ENCODE results near the gene NHS. TPM values are rescaled to one million over a fixed set of nuclear protein-coding genes. Genes with fewer than 3 reads are reported as not detected.

The NHS gene
- polyA plus RNA-seq, 1 donor (not counting 4 experiments of a cell fraction or from before 2014, with no cell fraction given), result 5.4 TPM

DNA sequence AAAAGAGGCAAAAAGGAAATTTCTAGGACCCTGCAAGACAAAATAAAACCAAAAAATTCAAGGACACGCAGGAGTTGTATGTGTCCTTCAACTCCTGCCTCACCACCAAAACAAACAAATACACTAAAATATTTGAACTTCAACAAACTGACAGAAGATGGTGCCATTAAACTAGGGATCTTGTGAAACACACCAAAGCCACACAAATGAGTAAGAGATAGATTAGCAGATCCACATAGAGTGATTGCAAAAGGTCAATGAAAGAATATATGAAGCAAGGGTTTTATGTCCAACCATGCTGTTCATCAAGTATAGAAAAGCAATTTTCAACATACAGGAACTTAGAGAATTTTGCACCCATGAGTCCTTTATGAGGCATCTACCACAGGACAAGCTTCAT lies 322.2 kb downstream of the NHS start:
- no peak for FAIRE-seq
- Histone ChIP-seq H3K9me3 (ENCODE audit: control insufficient read depth, low read depth, low read length) (no peaks in the 10 kb centered on the region), H3K27ac (ENCODE audit: control insufficient read depth, insufficient read depth, low read length) (no peak overlapping the region), H3K4me1 (ENCODE audit: control insufficient read depth, extremely low read depth, insufficient read depth, low read length) (peaks cover 1% of the 10 kb centered on the region), H3K4me3 (ENCODE audit: control insufficient read depth in 2 of 3, extremely low read depth in 1 of 3, insufficient read depth in 2 of 3, low read depth in 1 of 3, low read length in 3 of 3) (no peak overlapping the region), H3K9ac (ENCODE audit: control insufficient read depth, extremely low read depth, insufficient read depth, low read length) (no peak overlapping the region), H4K20me1 (ENCODE audit: control insufficient read depth, extremely low read depth, insufficient read depth, low read length) (no peaks in the 10 kb centered on the region), H3K79me2 (ENCODE audit: control insufficient read depth, insufficient read depth, low read length) (no peaks in the 10 kb centered on the region), H2AFZ (ENCODE audit: control insufficient read depth, low read length) (no peak overlapping the region), H3K27me3 (ENCODE audit: control insufficient read depth, extremely low read depth, insufficient read depth, low read length) (no peaks in the 10 kb centered on the region), H3K9me1 (ENCODE audit: control insufficient read depth, extremely low read depth, insufficient read depth, low read length) (no peaks in the 10 kb centered on the region), H3K4me2 (ENCODE audit: control insufficient read depth, extremely low read depth, insufficient read depth, low read depth, low read length) (no peak overlapping the region), H3K36me3 (ENCODE audit: control insufficient read depth in 2 of 2, extremely low read depth in 1 of 2, insufficient read depth in 2 of 2, low read length in 2 of 2) (peaks cover 0 to 2% of the 10 kb centered on the region in 2 experiments)
- no peak for DNase-seq (ENCODE audit: low read depth, low spot score)
- TF ChIP-seq EZH2 (IDR thresholded peaks at IDR 0.05; ENCODE audit: low read length) (no peak), CTCF (optimal IDR thresholded peaks at IDR 0.05 in 1 of 3, IDR thresholded peaks at IDR 0.05 in 1 of 3, conservative IDR thresholded peaks at IDR 0.05 in 1 of 3; ENCODE audit: extremely low read depth in 1 of 3, insufficient read depth in 2 of 3, low read length in 3 of 3) (no peak)
- dilution Hi-C loops (cut with MboI; ENCODE audit: extremely low pct_ligation_motif_present, low sequenced_read_pairs), result no loop called here

DNA sequence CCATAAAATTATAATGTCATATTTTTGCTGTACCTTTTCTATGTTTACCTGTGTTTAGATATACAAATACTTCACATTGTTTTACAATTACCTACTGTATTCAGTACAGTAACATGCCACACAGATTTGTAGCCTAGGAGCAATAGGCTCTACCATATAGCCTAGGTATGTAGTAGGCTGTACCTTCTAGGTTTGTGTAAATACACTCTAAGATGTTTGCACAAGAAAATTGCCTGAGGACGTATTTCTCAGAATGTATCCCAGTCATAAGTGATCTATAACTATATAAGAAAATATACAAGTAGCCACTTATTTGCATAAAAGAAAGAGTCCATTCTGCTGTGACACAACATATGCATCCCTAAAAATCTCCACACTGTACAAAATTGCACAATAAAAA lies 326.0 kb downstream of the NHS start:
- no peak overlapping the region for H3K4me2 ChIP-seq (ENCODE audit: control insufficient read depth, extremely low read depth, insufficient read depth, low read depth, low read length)

More for the DNA sequence above, 326.0 kb downstream of the NHS start:
- Histone ChIP-seq H3K36me3 (ENCODE audit: control insufficient read depth in 2 of 2, extremely low read depth in 1 of 2, insufficient read depth in 2 of 2, low read length in 2 of 2) (peaks cover 0 to 3% of the 10 kb centered on the region in 2 experiments), H2AFZ (ENCODE audit: control insufficient read depth, low read length) (no peak overlapping the region), H3K4me1 (ENCODE audit: control insufficient read depth, extremely low read depth, insufficient read depth, low read length) (peaks cover 4% of the 10 kb centered on the region), H3K79me2 (ENCODE audit: control insufficient read depth, insufficient read depth, low read length) (no peaks in the 10 kb centered on the region), H3K9me1 (ENCODE audit: control insufficient read depth, extremely low read depth, insufficient read depth, low read length) (no peaks in the 10 kb centered on the region), H3K4me3 (ENCODE audit: control insufficient read depth in 2 of 3, extremely low read depth in 1 of 3, insufficient read depth in 2 of 3, low read depth in 1 of 3, low read length in 3 of 3) (no peak overlapping the region), H3K27ac (ENCODE audit: control insufficient read depth, insufficient read depth, low read length) (no peak overlapping the region), H3K9ac (ENCODE audit: control insufficient read depth, extremely low read depth, insufficient read depth, low read length) (no peak overlapping the region), H3K27me3 (ENCODE audit: control insufficient read depth, extremely low read depth, insufficient read depth, low read length) (no peaks in the 10 kb centered on the region), H4K20me1 (ENCODE audit: control insufficient read depth, extremely low read depth, insufficient read depth, low read length) (no peaks in the 10 kb centered on the region), H3K9me3 (ENCODE audit: control insufficient read depth, low read depth, low read length) (no peaks in the 10 kb centered on the region)
- TF ChIP-seq CTCF (optimal IDR thresholded peaks at IDR 0.05 in 1 of 3, IDR thresholded peaks at IDR 0.05 in 1 of 3, conservative IDR thresholded peaks at IDR 0.05 in 1 of 3; ENCODE audit: extremely low read depth in 1 of 3, insufficient read depth in 2 of 3, low read length in 3 of 3) (no peak), EZH2 (IDR thresholded peaks at IDR 0.05; ENCODE audit: low read length) (no peak)
- dilution Hi-C loops (cut with MboI; ENCODE audit: extremely low pct_ligation_motif_present, low sequenced_read_pairs), result no loop called here
- FAIRE-seq (no peak), DNase-seq (ENCODE audit: low read depth, low spot score) (no peak)
